Caco-2 (cell line): ENCODE measurements around the gene B4GALNT4. TPM values are rescaled to one million over a fixed set of nuclear protein-coding genes. Genes with fewer than 3 reads are reported as not detected.
"Not testable (repeated sequence)": the region's sequence is repeated elsewhere in the genome, so short reads cannot be mapped to it uniquely, and the experiment has no call there.

Experiments used
- BruUV-seq: library from RNA; stranded (reverse); fragments of 400-500 nt; replicated peaks from 2 replicates; lab custom pipeline; 2021; lab: Mats Ljungman, UMichigan
- CTCF ChIA-PET: fragments of 300-600 bp; sonication (Branson Sonifier 250); formaldehyde crosslinking; loops from one replicate; lab custom pipeline; 2022; ENCODE audit warnings: antibody characterized with exemption; lab: Charles Lee
- POLR2A ChIA-PET: fragments of 300-600 bp; sonication (Branson Sonifier 250); formaldehyde crosslinking; loops from one replicate; lab custom pipeline; 2022; ENCODE audit warnings: antibody characterized with exemption; lab: Charles Lee
- DNase-seq, 2 experiments: peaks; one replicate each; pipeline versions ENCODE4 v3.0.0 to v3.0.0-alpha.2; 2020 to 2022
- H3K27me3 ChIP-seq: replicated peaks from 2 replicates; pipeline ENCODE4 v1.6.0; 2011; ENCODE audit warnings: low read length; ENCODE audit not compliant: control insufficient read depth, insufficient read depth
- H3K36me3 ChIP-seq: 2 replicates; pipeline ENCODE4 v1.5.1; 2011; ENCODE audit warnings: low read length; ENCODE audit not compliant: control insufficient read depth, insufficient read depth
- H3K4me1 ChIP-seq: fragments of 250-450 bp; sonication (Bioruptor Pico); 2 replicates; pipeline ENCODE4 v1.5.1; 2020; ENCODE audit warnings: mild to moderate bottlenecking
- H3K4me3 ChIP-seq: 2 replicates; pipeline ENCODE4 v1.5.1; 2011; ENCODE audit warnings: low read depth, mild to moderate bottlenecking, control low read depth, low read length
- H3K9me3 ChIP-seq: fragments of 250-450 bp; sonication (Bioruptor Pico); 2 replicates; pipeline ENCODE4 v1.5.1; 2020; ENCODE audit warnings: mild to moderate bottlenecking, moderate library complexity
- H3K27ac Mint-ChIP-seq: one replicate; pipeline ENCODE4 v1.8.0; 2022; ENCODE audit warnings: mixed read lengths; ENCODE audit not compliant: unreplicated experiment
- H3K27me3 Mint-ChIP-seq: one replicate; pipeline ENCODE4 v1.8.0; 2022; ENCODE audit warnings: mixed read lengths; ENCODE audit not compliant: insufficient read depth, unreplicated experiment
- H3K36me3 Mint-ChIP-seq: one replicate; pipeline ENCODE4 v1.8.0; 2022; ENCODE audit warnings: mild to moderate bottlenecking, mixed read lengths; ENCODE audit not compliant: insufficient read depth, unreplicated experiment
- H3K4me1 Mint-ChIP-seq: one replicate; pipeline ENCODE4 v1.8.0; 2022; ENCODE audit warnings: low read depth, mixed read lengths; ENCODE audit not compliant: unreplicated experiment
- H3K4me3 Mint-ChIP-seq: one replicate; pipeline ENCODE4 v1.8.0; 2022; ENCODE audit warnings: mild to moderate bottlenecking, moderate library complexity, mixed read lengths; ENCODE audit not compliant: unreplicated experiment
- H3K9me3 Mint-ChIP-seq: one replicate; pipeline ENCODE4 v1.8.0; 2022; ENCODE audit warnings: mixed read lengths; ENCODE audit not compliant: unreplicated experiment
- intact Hi-C: fragments of 100-400 bp; cut with micrococcal nuclease; formaldehyde crosslinking; loops from one replicate; pipeline ENCODE4 v1.10.0; 2022; ENCODE audit not compliant: unreplicated experiment
- total RNA-seq: library from RNA; stranded (reverse); gene quantifications from 2 replicates; pipeline ENCODE4 v1.2.3, GENCODE V29; 2022
- TF ChIP-seq, protein P1 (sequence below), 2 experiments: fragments of 200-600 bp in 1 of 2; IDR thresholded peaks; 1 replicate in 1 of 2; 2 replicates in 1 of 2; pipeline versions ENCODE4 v1.5.1 to v1.8.0; 2011 to 2022; ENCODE audit warnings: antibody characterized with exemption in 1 of 2, control low read depth in 1 of 2, inconsistent platforms in 1 of 2, low read depth in 1 of 2, low read length in 1 of 2, mild to moderate bottlenecking in 1 of 2, moderate library complexity in 1 of 2; ENCODE audit not compliant: insufficient read depth in 1 of 2, severe bottlenecking in 1 of 2, unreplicated experiment in 1 of 2

Gene B4GALNT4
- total RNA-seq, 1 experiment from 2014 or later = 35.6 TPM

DNA sequence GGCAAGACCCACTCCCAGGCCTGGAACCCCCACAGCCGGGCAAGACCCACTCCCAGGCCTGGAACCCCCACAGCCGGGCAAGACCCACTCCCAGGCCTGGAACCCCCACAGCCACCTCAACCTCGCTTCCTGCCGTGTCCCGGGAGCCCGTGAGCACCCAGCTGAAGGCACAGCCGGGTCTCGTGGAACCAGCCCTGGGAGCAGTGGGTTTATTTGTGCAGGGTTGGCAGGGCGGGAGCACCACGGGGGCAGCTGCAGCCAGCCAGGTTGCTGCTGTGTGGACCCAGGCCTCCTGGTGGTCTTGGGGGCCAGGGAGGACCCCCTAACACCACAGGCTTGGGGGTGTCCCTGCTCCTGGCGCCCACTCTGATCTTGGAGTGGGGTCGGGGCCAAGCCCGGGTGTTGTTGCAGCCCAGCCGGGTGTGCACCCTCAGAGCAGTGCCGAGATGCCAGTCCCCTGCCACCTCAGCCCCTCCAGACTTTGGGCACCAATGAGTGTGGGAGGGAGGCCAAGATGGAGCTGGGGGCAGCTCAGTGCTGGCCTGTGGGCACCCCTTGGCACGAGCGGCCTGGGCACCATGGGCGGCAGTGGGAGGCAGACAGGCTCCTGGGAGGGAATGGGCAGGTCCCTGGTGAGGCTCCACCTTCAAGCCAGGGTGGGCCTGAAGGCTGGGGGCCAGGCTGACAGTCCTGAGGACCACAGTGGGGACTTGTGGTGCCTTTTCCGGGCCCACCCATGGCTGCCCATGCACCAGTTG is 16.5 kb downstream of the B4GALNT4 start:
- Histone ChIP-seq H3K9me3 (peaks cover 9% of the 10 kb centered on the region), H3K4me1 (peaks cover 2% of the 10 kb centered on the region; the same call in 1 of the 2 replicates), H3K36me3 (no peaks in the 10 kb centered on the region), H3K27me3 (no peaks in the 10 kb centered on the region), H3K4me3 (no peak overlapping the region)
- no TSS peak for BruUV-seq
- no peak overlapping the region for H3K27ac Mint-ChIP-seq
- ChIA-PET POLR2A (no interaction called here), CTCF (no interaction called here)
- TF ChIP-seq, protein P1, sequence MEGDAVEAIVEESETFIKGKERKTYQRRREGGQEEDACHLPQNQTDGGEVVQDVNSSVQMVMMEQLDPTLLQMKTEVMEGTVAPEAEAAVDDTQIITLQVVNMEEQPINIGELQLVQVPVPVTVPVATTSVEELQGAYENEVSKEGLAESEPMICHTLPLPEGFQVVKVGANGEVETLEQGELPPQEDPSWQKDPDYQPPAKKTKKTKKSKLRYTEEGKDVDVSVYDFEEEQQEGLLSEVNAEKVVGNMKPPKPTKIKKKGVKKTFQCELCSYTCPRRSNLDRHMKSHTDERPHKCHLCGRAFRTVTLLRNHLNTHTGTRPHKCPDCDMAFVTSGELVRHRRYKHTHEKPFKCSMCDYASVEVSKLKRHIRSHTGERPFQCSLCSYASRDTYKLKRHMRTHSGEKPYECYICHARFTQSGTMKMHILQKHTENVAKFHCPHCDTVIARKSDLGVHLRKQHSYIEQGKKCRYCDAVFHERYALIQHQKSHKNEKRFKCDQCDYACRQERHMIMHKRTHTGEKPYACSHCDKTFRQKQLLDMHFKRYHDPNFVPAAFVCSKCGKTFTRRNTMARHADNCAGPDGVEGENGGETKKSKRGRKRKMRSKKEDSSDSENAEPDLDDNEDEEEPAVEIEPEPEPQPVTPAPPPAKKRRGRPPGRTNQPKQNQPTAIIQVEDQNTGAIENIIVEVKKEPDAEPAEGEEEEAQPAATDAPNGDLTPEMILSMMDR (IDR thresholded peaks at IDR 0.05; ENCODE audit: insufficient read depth in 1 of 2, low read depth in 1 of 2, low read length in 1 of 2, severe bottlenecking in 1 of 2, unreplicated experiment in 1 of 2) = no peak
- H3K9me3 Mint-ChIP-seq = peaks cover 14% of the 10 kb centered on the region
- no peak for DNase-seq
- no peaks in the 10 kb centered on the region for H3K4me1 Mint-ChIP-seq
- no peak overlapping the region for H3K4me3 Mint-ChIP-seq
- peaks cover 9% of the 10 kb centered on the region for H3K36me3 Mint-ChIP-seq
- intact Hi-C loops = no loop called here
- H3K27me3 Mint-ChIP-seq = no peaks in the 10 kb centered on the region

DNA sequence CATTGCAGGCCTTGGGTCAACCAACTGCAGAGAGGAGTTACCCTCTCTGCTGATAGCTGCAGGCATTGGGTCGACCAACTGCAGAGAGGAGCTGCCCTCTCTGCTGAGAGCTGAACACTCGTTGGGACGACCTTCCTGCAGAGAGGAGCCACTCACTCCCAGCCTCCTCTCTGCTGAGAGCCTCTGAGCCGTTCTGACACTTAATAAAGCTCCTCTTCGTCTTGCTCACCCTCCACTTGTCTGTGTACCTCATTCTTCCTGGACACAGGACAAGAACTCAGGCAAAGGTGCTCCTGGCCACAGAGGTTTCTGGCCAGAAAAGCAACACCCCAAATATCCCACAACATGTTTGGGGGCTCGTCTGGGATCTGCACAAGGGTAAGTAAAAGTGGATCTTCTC is 17.2 kb downstream of the B4GALNT4 start:
- no peaks in the 10 kb centered on the region for H3K27me3 Mint-ChIP-seq

DNA sequence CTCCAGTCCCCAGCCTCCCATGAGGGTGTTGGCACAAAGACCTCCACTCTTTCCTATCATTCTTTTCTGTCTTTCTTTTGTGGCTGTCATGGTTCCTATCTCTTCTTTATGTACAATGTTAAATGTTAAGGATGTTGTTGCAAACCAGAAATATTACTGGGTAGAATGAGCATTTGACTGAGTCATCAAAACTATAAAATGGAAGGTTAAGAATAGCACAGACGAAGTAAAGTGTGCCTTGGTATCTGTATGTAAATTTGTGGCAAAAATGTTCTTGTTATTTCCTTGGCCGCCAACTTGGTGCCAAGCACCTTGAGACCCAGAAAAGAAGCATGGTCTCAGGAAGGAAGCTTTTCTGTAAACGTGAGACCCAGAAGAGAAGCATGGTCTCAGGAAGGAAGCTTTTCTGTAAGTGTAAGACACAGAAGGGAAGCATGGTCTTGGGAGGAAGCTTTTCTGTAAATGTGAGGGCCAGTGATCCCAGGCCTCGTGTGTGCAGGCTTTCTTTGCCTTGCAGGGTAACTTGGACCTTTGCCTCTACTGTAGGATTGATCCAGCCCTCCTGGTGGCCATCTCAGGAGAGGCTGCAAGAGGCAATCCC is 18.0 kb downstream of the B4GALNT4 start:
- Mint-ChIP-seq H3K4me3 (no peak overlapping the region), H3K36me3 (peaks cover 9% of the 10 kb centered on the region), H3K27ac (no peak overlapping the region), H3K9me3 (peaks cover 14% of the 10 kb centered on the region), H3K27me3 (no peaks in the 10 kb centered on the region), H3K4me1 (no peaks in the 10 kb centered on the region)
- CTCF ChIA-PET = no interaction called here
- Histone ChIP-seq H3K36me3 (no peaks in the 10 kb centered on the region), H3K9me3 (peaks cover 9% of the 10 kb centered on the region), H3K4me3 (no peak overlapping the region), H3K4me1 (peaks cover 9% of the 10 kb centered on the region), H3K27me3 (no peaks in the 10 kb centered on the region)
- intact Hi-C loops = no loop called here
- POLR2A ChIA-PET = no interaction called here
- no TSS peak for BruUV-seq
- TF ChIP-seq, protein P1 (IDR thresholded peaks at IDR 0.05; ENCODE audit: insufficient read depth in 1 of 2, low read depth in 1 of 2, low read length in 1 of 2, severe bottlenecking in 1 of 2, unreplicated experiment in 1 of 2) = no peak
- DNase-seq = no peak

More for the DNA sequence above, 17.2 kb downstream of the B4GALNT4 start:
- H3K4me1 ChIP-seq = peaks cover 1% of the 10 kb centered on the region
- Mint-ChIP-seq H3K4me1 (no peaks in the 10 kb centered on the region), H3K9me3 (peaks cover 14% of the 10 kb centered on the region), H3K4me3 (no peak overlapping the region), H3K27ac (no peak overlapping the region), H3K36me3 (peaks cover 9% of the 10 kb centered on the region)
- DNase-seq = no peak
- ChIA-PET CTCF (no interaction called here), POLR2A (no interaction called here)
- intact Hi-C loops = no loop called here
- BruUV-seq = no TSS peak
- H3K36me3 ChIP-seq = no peaks in the 10 kb centered on the region
- H3K27me3 ChIP-seq = no peaks in the 10 kb centered on the region
- TF ChIP-seq, protein P1 (IDR thresholded peaks at IDR 0.05; ENCODE audit: insufficient read depth in 1 of 2, low read depth in 1 of 2, low read length in 1 of 2, severe bottlenecking in 1 of 2, unreplicated experiment in 1 of 2) = no peak
- H3K9me3 ChIP-seq = peaks cover 9% of the 10 kb centered on the region
- no peak overlapping the region for H3K4me3 ChIP-seq

DNA sequence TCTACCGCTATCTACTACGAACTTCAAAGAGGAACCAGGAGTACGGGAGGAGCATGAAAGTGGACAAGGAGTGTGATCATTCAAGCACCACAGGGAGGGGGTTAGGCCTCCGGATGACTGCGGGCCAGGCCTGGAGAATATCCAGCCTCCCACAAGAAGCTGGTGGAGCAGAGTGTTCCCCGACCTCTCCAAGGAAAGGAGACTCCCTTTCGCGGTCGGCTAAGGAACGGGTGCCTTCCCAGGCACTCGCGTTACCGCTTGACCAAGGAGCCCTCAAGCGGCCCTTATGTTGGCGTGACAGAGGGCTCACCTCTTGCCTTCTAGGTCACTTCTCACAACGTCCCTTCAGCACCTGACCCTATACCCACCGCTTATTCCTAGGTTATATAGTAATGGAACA is 20.1 kb downstream of the B4GALNT4 start:
- H3K4me3 Mint-ChIP-seq, intact Hi-C loops, H3K27ac Mint-ChIP-seq, H3K27me3 Mint-ChIP-seq, POLR2A ChIA-PET, DNase-seq, CTCF ChIA-PET, H3K9me3 ChIP-seq, H3K4me1 Mint-ChIP-seq, H3K36me3 ChIP-seq, H3K27me3 ChIP-seq, BruUV-seq, H3K36me3 Mint-ChIP-seq, H3K4me3 ChIP-seq: not testable (repeated sequence)
- H3K4me1 ChIP-seq = peaks cover 22% of the 10 kb centered on the region
- peaks cover 14% of the 10 kb centered on the region for H3K9me3 Mint-ChIP-seq
